Pons (tissue), 1 donor: ENCODE measurements around the gene COMT.
"Not testable (repeated sequence)": the region's sequence is repeated elsewhere in the genome, so short reads cannot be mapped to it uniquely, and the experiment has no call there.

Source experiments
- DNase-seq: peaks from one replicate; pipeline ENCODE4 v3.0.0-alpha.2; 2016; ENCODE audit warnings: low spot score

The COMT gene

GRCh38 chr22:19929586-19930550 lies 11.7 kb upstream of the COMT start:
- no peak for DNase-seq

GRCh38 chr22:19930551-19931486 lies 10.8 kb upstream of the COMT start:
- no peak for DNase-seq

- DNase-seq = no peak
Observed at GRCh38 chr22:19931514-19931913, 10.1 kb upstream of the COMT start.

GRCh38 chr22:19932367-19933206 lies 9.0 kb upstream of the COMT start:
- no peak for DNase-seq

GRCh38 chr22:19933341-19934241 lies 8.0 kb upstream of the COMT start:
- DNase-seq = no peak

GRCh38 chr22:19935123-19935718 lies 6.4 kb upstream of the COMT start:
- DNase-seq = not testable (repeated sequence)

GRCh38 chr22:19936513-19936912 lies 5.1 kb upstream of the COMT start:
- no peak for DNase-seq

GRCh38 chr22:19937616-19938473 lies 3.7 kb upstream of the COMT start:
- no peak for DNase-seq

GRCh38 chr22:19940536-19941364 lies 822 bp upstream of the COMT start:
- DNase-seq = no peak

- peak; percentile 56 for DNase-seq
Observed at GRCh38 chr22:19942157-19943081, 847 bp downstream of the COMT start.

- no peak for DNase-seq
Observed at GRCh38 chr22:19943082-19944026, 1.8 kb downstream of the COMT start.

- no peak for DNase-seq
Observed at GRCh38 chr22:19948057-19948760, 6.6 kb downstream of the COMT start.

GRCh38 chr22:19951346-19951745 lies 9.8 kb downstream of the COMT start:
- no peak for DNase-seq

GRCh38 chr22:19955241-19956128 lies 13.9 kb downstream of the COMT start:
- no peak for DNase-seq
